ENCODE data around the gene TPD52L1.

TPD52L1 gene

DNA sequence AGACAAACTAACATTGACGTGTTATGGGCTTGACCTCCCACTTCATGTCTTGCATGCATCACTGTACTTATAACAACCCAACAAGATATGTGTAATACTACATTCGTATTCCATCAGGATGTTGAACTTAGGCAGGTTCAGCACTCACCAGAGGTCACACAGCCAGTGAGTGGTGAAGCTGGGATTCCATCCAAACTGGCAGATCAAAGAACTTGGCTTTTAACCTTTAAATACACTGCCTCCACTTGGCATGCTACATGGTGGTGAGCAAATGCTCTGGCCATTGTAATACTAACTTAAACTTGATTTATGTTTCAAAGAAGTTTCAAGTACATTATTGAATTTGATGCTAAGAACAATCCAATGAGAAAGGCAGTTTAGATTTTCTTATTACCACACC is 158.9 kb downstream of the TPD52L1 start:
- no peak for DNase-seq

DNA sequence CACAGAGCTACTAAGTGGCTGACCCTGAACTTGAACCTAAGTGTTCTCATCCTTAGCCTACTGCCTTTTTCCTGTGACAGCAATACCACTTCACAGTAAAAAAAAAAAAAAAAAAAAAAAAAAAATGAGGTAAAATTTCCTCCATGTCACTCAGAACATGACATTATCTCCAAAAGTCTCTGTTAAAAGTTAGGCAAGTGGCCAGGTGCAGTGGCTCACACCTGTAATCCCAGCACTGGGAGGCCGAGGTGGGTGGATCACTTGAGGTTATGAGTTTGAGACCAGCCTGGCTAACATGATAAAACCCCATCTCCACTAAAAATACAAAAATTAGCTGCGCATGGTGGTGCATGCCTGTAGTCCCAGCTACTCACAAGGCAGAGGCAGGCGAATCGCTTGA is 159.4 kb downstream of the TPD52L1 start:
- no peak for DNase-seq
